K562 (cell line): ENCODE results near the gene GNAZ. TPM values are rescaled to one million over a fixed set of nuclear protein-coding genes. Genes with fewer than 3 reads are reported as not detected.

ENCODE experiments used
- ATF2 ChIP-seq: sonication (generic); formaldehyde crosslinking; IDR thresholded peaks from 2 replicates; pipeline ENCODE4 v1.8.1; 2022; ENCODE audit warnings: missing genetic modification reagents
- ELK1 ChIP-seq: sonication (generic); formaldehyde crosslinking; IDR thresholded peaks from 2 replicates; pipeline ENCODE4 v1.8.1; 2022; ENCODE audit warnings: missing genetic modification reagents
- ELK3 ChIP-seq: fragments of 450-650 bp; formaldehyde crosslinking; IDR thresholded peaks from 2 replicates; pipeline ENCODE4 v1.4.0; 2020; ENCODE audit warnings: mild to moderate bottlenecking
- NKRF ChIP-seq: fragments of 450-650 bp; IDR thresholded peaks from 2 replicates; pipeline ENCODE4 v1.6.1; 2016; ENCODE audit warnings: borderline replicate concordance
- SAFB2 ChIP-seq: fragments of 200-400 bp; formaldehyde crosslinking; IDR thresholded peaks from 2 replicates; pipeline ENCODE4 v1.6.1; 2018; ENCODE audit warnings: borderline replicate concordance, low read length, low read depth, moderate library complexity; ENCODE audit not compliant: severe bottlenecking
- SMARCE1 ChIP-seq: fragments of 450-650 bp; IDR thresholded peaks from 2 replicates; pipeline ENCODE4 v1.7.1; 2016; ENCODE audit warnings: mild to moderate bottlenecking
- TGIF2 ChIP-seq: sonication (generic); formaldehyde crosslinking; IDR thresholded peaks from 2 replicates; pipeline ENCODE4 v1.8.1; 2022; ENCODE audit warnings: mild to moderate bottlenecking, missing genetic modification reagents, moderate library complexity
- XRCC3 ChIP-seq: fragments of 450-650 bp; IDR thresholded peaks from 2 replicates; pipeline ENCODE4 v1.6.1; 2017; ENCODE audit warnings: mild to moderate bottlenecking, moderate library complexity
- ZBTB40 ChIP-seq, 2 experiments: fragments of 450-650 bp in 1 of 2; sonication (generic) in 1 of 2; formaldehyde crosslinking in 1 of 2; IDR thresholded peaks; 2 replicates each; pipeline versions ENCODE4 v1.7.1 to v1.9.0; 2016 to 2022; ENCODE audit warnings: inconsistent platforms in 1 of 2, mild to moderate bottlenecking in 1 of 2, missing genetic modification reagents in 1 of 2
- ZBTB7A ChIP-seq: IDR thresholded peaks from 2 replicates; pipeline ENCODE4 v1.6.1; 2011; ENCODE audit warnings: low read depth, mild to moderate bottlenecking, low read length, moderate library complexity, borderline replicate concordance; ENCODE audit not compliant: control insufficient read depth
- ZNF263 ChIP-seq: sonication (generic); formaldehyde crosslinking; IDR thresholded peaks from 2 replicates; pipeline ENCODE4 v1.8.0; 2022; ENCODE audit warnings: mild to moderate bottlenecking, missing genetic modification reagents, borderline replicate concordance
- ZNF584 ChIP-seq: fragments of 200-800 bp; sonication (Bioruptor generic); IDR thresholded peaks from 2 replicates; pipeline ENCODE4 v1.6.1; 2016; ENCODE audit warnings: low read depth, mild to moderate bottlenecking, missing genetic modification characterization, missing compliant biosample characterization
- polyA plus RNA-seq, 8 experiments: library from polyadenylated mRNA; depleted of rRNA in 4 of 8; stranded (reverse) in 5 of 8; unstranded in 3 of 8; fragments of >200 nt; fragmentation: Nextera tagmentation in 2 of 8; fragmentation: Illumina TruSeq in 1 of 8; extraction: Ambion mirVana in 2 of 8; extraction: Trizol in 1 of 8; gene quantifications; 2 replicates each; pipeline versions ENCODE4 v1.2.1 to v1.2.3, GENCODE V29; 2011 to 2014; ENCODE audit warnings: inconsistent platforms in 1 of 8, missing spikeins in 1 of 8
- total RNA-seq, 7 experiments: library from RNA; depleted of rRNA in 6 of 7; stranded (reverse); fragments of >200 nt in 6 of 7; fragmentation: Illumina TruSeq in 2 of 7; extraction: Trizol in 2 of 7; gene quantifications; 2 replicates each; pipeline versions ENCODE4 v1.2.1 to v1.2.3, GENCODE V29; 2011 to 2021; ENCODE audit warnings: low replicate concordance in 1 of 7

The GNAZ gene
- total and polyA plus RNA-seq, 9 of the 15 experiments (the other 6 are each of a cell fraction or from before 2014, with no cell fraction given): 0.04 to 0.22 (median 0.13) TPM; not detected in 3

GRCh38 chr22:23047742-23048141, 22.6 kb upstream of the GNAZ start (continued):
- TF ChIP-seq ZBTB40 (IDR thresholded peaks at IDR 0.05) (no peak), ZBTB40 (CRISPR knock-in tag; IDR thresholded peaks at IDR 0.05) (peak; percentile 49; the same call in 1 of the 2 replicates), ELK3 (CRISPR knock-in tag) (no peak), ZNF263 (CRISPR knock-in tag) (0 out of 2 replicates have a peak, but pooled peaks have one; percentile 18), ATF2 (0 out of 2 replicates have a peak, but pooled peaks have one; percentile 3), ZBTB7A (no peak), NKRF (no peak), SMARCE1 (no peak), ELK1 (CRISPR knock-in tag) (no peak), ZNF584 (CRISPR knock-in tag) (no peak), SAFB2 (no peak), XRCC3 (no peak), TGIF2 (CRISPR knock-in tag) (peak; percentile 78; the same call in 1 of the 2 replicates)
